GM10266 (cell line): ENCODE data around the gene CSF1R.

ENCODE experiments used
- DNase-seq: peaks from one replicate; pipeline ENCODE4 v3.0.0; 2012; ENCODE audit errors: extremely low spot score
- TF ChIP-seq, protein P1 (sequence below): IDR thresholded peaks from 2 replicates; pipeline ENCODE4 v1.5.1; 2012; ENCODE audit warnings: mild to moderate bottlenecking, low read depth; ENCODE audit not compliant: control insufficient read depth, insufficient read depth; ENCODE audit errors: missing control alignments

CSF1R gene

DNA sequence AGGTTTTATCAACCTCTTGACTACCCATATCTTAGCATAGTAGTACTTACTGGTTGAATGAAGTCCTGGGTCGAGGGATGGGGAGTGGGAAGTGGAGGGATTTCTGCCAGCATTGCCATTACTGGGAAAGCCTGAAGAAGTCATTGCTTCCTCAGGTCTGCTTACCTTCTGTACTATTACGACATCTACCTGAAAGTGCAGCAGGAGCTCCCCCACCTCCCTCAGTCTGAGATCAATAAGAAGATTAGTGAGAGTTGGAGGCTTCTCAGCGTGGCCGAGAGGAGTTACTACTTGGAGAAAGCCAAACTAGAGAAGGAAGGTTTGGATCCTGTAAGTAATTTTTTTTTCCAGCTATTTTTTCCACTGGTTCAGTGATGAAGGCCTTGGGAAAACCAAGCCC, 80.0 kb downstream of the CSF1R start:
- no peak for DNase-seq
- TF ChIP-seq, protein P1, sequence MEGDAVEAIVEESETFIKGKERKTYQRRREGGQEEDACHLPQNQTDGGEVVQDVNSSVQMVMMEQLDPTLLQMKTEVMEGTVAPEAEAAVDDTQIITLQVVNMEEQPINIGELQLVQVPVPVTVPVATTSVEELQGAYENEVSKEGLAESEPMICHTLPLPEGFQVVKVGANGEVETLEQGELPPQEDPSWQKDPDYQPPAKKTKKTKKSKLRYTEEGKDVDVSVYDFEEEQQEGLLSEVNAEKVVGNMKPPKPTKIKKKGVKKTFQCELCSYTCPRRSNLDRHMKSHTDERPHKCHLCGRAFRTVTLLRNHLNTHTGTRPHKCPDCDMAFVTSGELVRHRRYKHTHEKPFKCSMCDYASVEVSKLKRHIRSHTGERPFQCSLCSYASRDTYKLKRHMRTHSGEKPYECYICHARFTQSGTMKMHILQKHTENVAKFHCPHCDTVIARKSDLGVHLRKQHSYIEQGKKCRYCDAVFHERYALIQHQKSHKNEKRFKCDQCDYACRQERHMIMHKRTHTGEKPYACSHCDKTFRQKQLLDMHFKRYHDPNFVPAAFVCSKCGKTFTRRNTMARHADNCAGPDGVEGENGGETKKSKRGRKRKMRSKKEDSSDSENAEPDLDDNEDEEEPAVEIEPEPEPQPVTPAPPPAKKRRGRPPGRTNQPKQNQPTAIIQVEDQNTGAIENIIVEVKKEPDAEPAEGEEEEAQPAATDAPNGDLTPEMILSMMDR = no peak
